WTC11 (cell line): ENCODE measurements around the gene TTC33.
"Not testable (repeated sequence)": the region's sequence is repeated elsewhere in the genome, so short reads cannot be mapped to it uniquely, and the experiment has no call there.

ENCODE experiments used
- CBFB ChIP-seq: sonication (generic); formaldehyde crosslinking; IDR thresholded peaks from 2 replicates; pipeline ENCODE4 v1.8.1; 2022; ENCODE audit warnings: mild to moderate bottlenecking, low read depth, missing genetic modification reagents
- TEAD4 ChIP-seq: sonication (generic); formaldehyde crosslinking; IDR thresholded peaks from 2 replicates; pipeline ENCODE4 v1.8.0; 2022; ENCODE audit warnings: mild to moderate bottlenecking, missing genetic modification reagents
- TF ChIP-seq, protein P1 (sequence below): fragments of 200-600 bp; IDR thresholded peaks from 2 replicates; pipeline ENCODE4 v1.8.0; 2022; ENCODE audit warnings: antibody characterized with exemption
- TF ChIP-seq, protein P2 (sequence below): sonication (generic); formaldehyde crosslinking; IDR thresholded peaks from 2 replicates; pipeline ENCODE4 v1.8.0; 2022; ENCODE audit warnings: mild to moderate bottlenecking, missing genetic modification reagents
- TF ChIP-seq, protein P3 (sequence below): sonication (generic); formaldehyde crosslinking; IDR thresholded peaks from 2 replicates; pipeline ENCODE4 v1.8.0; 2022; ENCODE audit warnings: mild to moderate bottlenecking, missing genetic modification reagents
- TF ChIP-seq, protein P4 (sequence below): sonication (generic); formaldehyde crosslinking; IDR thresholded peaks from 2 replicates; pipeline ENCODE4 v1.8.0; 2022; ENCODE audit warnings: missing genetic modification reagents

DNA sequence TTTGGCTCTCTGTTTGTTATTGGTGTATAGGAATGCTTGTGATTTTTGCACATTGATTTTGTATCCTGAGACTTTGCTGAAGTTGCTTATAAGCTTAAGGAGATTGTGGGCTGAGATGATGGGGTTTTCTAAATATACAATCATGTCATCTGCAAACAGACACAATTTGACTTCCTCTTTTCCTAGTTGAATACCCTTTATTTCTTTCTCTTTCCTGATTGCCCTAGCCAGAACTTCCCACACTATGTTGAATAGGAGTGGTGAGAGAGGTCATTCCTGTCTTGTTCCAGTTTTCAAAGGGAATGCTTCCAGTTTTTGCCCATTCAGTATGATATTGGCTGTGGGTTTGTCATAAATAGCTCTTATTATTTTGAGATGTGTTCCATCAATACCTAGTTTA lies 192.6 kb downstream of the TTC33 start:
- TF ChIP-seq, protein P1, sequence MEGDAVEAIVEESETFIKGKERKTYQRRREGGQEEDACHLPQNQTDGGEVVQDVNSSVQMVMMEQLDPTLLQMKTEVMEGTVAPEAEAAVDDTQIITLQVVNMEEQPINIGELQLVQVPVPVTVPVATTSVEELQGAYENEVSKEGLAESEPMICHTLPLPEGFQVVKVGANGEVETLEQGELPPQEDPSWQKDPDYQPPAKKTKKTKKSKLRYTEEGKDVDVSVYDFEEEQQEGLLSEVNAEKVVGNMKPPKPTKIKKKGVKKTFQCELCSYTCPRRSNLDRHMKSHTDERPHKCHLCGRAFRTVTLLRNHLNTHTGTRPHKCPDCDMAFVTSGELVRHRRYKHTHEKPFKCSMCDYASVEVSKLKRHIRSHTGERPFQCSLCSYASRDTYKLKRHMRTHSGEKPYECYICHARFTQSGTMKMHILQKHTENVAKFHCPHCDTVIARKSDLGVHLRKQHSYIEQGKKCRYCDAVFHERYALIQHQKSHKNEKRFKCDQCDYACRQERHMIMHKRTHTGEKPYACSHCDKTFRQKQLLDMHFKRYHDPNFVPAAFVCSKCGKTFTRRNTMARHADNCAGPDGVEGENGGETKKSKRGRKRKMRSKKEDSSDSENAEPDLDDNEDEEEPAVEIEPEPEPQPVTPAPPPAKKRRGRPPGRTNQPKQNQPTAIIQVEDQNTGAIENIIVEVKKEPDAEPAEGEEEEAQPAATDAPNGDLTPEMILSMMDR, result not testable (repeated sequence)
- TF ChIP-seq, protein P2, sequence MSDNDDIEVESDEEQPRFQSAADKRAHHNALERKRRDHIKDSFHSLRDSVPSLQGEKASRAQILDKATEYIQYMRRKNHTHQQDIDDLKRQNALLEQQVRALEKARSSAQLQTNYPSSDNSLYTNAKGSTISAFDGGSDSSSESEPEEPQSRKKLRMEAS (CRISPR knock-in tag), result not testable (repeated sequence)
- not testable (repeated sequence) for TF ChIP-seq CBFB, TEAD4 (CRISPR knock-in tag)
- TF ChIP-seq, protein P3, sequence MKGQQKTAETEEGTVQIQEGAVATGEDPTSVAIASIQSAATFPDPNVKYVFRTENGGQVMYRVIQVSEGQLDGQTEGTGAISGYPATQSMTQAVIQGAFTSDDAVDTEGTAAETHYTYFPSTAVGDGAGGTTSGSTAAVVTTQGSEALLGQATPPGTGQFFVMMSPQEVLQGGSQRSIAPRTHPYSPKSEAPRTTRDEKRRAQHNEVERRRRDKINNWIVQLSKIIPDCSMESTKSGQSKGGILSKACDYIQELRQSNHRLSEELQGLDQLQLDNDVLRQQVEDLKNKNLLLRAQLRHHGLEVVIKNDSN (CRISPR knock-in tag), result not testable (repeated sequence)
- TF ChIP-seq, protein P4, sequence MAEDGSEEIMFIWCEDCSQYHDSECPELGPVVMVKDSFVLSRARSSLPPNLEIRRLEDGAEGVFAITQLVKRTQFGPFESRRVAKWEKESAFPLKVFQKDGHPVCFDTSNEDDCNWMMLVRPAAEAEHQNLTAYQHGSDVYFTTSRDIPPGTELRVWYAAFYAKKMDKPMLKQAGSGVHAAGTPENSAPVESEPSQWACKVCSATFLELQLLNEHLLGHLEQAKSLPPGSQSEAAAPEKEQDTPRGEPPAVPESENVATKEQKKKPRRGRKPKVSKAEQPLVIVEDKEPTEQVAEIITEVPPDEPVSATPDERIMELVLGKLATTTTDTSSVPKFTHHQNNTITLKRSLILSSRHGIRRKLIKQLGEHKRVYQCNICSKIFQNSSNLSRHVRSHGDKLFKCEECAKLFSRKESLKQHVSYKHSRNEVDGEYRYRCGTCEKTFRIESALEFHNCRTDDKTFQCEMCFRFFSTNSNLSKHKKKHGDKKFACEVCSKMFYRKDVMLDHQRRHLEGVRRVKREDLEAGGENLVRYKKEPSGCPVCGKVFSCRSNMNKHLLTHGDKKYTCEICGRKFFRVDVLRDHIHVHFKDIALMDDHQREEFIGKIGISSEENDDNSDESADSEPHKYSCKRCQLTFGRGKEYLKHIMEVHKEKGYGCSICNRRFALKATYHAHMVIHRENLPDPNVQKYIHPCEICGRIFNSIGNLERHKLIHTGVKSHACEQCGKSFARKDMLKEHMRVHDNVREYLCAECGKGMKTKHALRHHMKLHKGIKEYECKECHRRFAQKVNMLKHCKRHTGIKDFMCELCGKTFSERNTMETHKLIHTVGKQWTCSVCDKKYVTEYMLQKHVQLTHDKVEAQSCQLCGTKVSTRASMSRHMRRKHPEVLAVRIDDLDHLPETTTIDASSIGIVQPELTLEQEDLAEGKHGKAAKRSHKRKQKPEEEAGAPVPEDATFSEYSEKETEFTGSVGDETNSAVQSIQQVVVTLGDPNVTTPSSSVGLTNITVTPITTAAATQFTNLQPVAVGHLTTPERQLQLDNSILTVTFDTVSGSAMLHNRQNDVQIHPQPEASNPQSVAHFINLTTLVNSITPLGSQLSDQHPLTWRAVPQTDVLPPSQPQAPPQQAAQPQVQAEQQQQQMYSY (CRISPR knock-in tag), result not testable (repeated sequence)
